Measurements from ENCODE around the gene PHLDB1. TPM values are rescaled to one million over a fixed set of nuclear protein-coding genes. Genes with fewer than 3 reads are reported as not detected.

Gene PHLDB1
- polyA plus RNA-seq, 2 donors: 12.9 to 25.7 TPM

- no peaks in the 10 kb centered on the region for H3K27me3 ChIP-seq (ENCODE audit: control insufficient read depth in 1 of 2, insufficient read depth in 2 of 2, low read length in 2 of 2)
- H3K4me3 ChIP-seq (ENCODE audit: low read depth in 1 of 2, low read length in 2 of 2): no peak overlapping the region
- WGBS, 2 donors: 92 to 94% methylated on average over 5 of the region's 5 CpGs
- no peaks in the 10 kb centered on the region for H3K9me3 ChIP-seq (ENCODE audit: control insufficient read depth in 2 of 2, insufficient read depth in 1 of 2, low read depth in 1 of 2, low read length in 1 of 2)
- no peaks in the 10 kb centered on the region for H3K36me3 ChIP-seq (ENCODE audit: control insufficient read depth in 2 of 2, insufficient read depth in 2 of 2, low read length in 1 of 2)
- H3K27ac ChIP-seq (ENCODE audit: low read depth in 2 of 2, low read length in 1 of 2): no peak overlapping the region
- no peaks in the 10 kb centered on the region for H3K4me1 ChIP-seq (ENCODE audit: control insufficient read depth in 2 of 2, insufficient read depth in 2 of 2, low read length in 1 of 2)
These were observed 96.2 kb downstream of the PHLDB1 start for GRCh38 chr11:118703563-118704106.

GRCh38 chr11:118705111-118705741, 97.8 kb downstream of the PHLDB1 start:
- Histone ChIP-seq H3K4me1 (ENCODE audit: control insufficient read depth in 2 of 2, insufficient read depth in 2 of 2, low read length in 1 of 2) (no peaks in the 10 kb centered on the region), H3K27me3 (ENCODE audit: control insufficient read depth in 1 of 2, insufficient read depth in 2 of 2, low read length in 2 of 2) (no peaks in the 10 kb centered on the region), H3K4me3 (ENCODE audit: low read depth in 1 of 2, low read length in 2 of 2) (no peak overlapping the region), H3K9me3 (ENCODE audit: control insufficient read depth in 2 of 2, insufficient read depth in 1 of 2, low read depth in 1 of 2, low read length in 1 of 2) (no peaks in the 10 kb centered on the region), H3K36me3 (ENCODE audit: control insufficient read depth in 2 of 2, insufficient read depth in 2 of 2, low read length in 1 of 2) (no peaks in the 10 kb centered on the region), H3K27ac (ENCODE audit: low read depth in 2 of 2, low read length in 1 of 2) (no peak overlapping the region)
- 62 to 66% methylated on average over 15 of the region's 15 CpGs for WGBS, 2 donors

- Histone ChIP-seq H3K4me1 (ENCODE audit: control insufficient read depth in 2 of 2, insufficient read depth in 2 of 2, low read length in 1 of 2) (no peaks in the 10 kb centered on the region), H3K9me3 (ENCODE audit: control insufficient read depth in 2 of 2, insufficient read depth in 1 of 2, low read depth in 1 of 2, low read length in 1 of 2) (no peaks in the 10 kb centered on the region), H3K4me3 (ENCODE audit: low read depth in 1 of 2, low read length in 2 of 2) (no peak overlapping the region), H3K36me3 (ENCODE audit: control insufficient read depth in 2 of 2, insufficient read depth in 2 of 2, low read length in 1 of 2) (no peaks in the 10 kb centered on the region), H3K27me3 (ENCODE audit: control insufficient read depth in 1 of 2, insufficient read depth in 2 of 2, low read length in 2 of 2) (no peaks in the 10 kb centered on the region), H3K27ac (ENCODE audit: low read depth in 2 of 2, low read length in 1 of 2) (no peak overlapping the region)
- 55 to 68% methylated on average over 12 of the region's 12 CpGs for WGBS, 2 donors
These were observed 98.6 kb downstream of the PHLDB1 start for GRCh38 chr11:118705791-118706545.

GRCh38 chr11:118706546-118706825, 99.1 kb downstream of the PHLDB1 start:
- no peaks in the 10 kb centered on the region for H3K36me3 ChIP-seq (ENCODE audit: control insufficient read depth in 2 of 2, insufficient read depth in 2 of 2, low read length in 1 of 2)
- WGBS, 2 donors: 79 to 95% methylated on average over 7 of the region's 7 CpGs

More at GRCh38 chr11:118706546-118706825, 99.1 kb downstream of the PHLDB1 start:
- Histone ChIP-seq H3K27me3 (ENCODE audit: control insufficient read depth in 1 of 2, insufficient read depth in 2 of 2, low read length in 2 of 2) (no peaks in the 10 kb centered on the region), H3K27ac (ENCODE audit: low read depth in 2 of 2, low read length in 1 of 2) (no peak overlapping the region), H3K9me3 (ENCODE audit: control insufficient read depth in 2 of 2, insufficient read depth in 1 of 2, low read depth in 1 of 2, low read length in 1 of 2) (no peaks in the 10 kb centered on the region), H3K4me1 (ENCODE audit: control insufficient read depth in 2 of 2, insufficient read depth in 2 of 2, low read length in 1 of 2) (no peaks in the 10 kb centered on the region), H3K4me3 (ENCODE audit: low read depth in 1 of 2, low read length in 2 of 2) (no peak overlapping the region)

Other genes starting within 250 kb of the PHLDB1 start
- gene UBE4A, start 248.0 kb upstream of the PHLDB1 start, polyA plus RNA-seq: 10 to 100 TPM in 1 of 2 donors, 1 to 10 TPM in 1; 9.5 to 12.0 TPM
- 100 to 1,000 TPM; 152 to 237 TPM for gene ATP5MG, start 206.0 kb upstream of the PHLDB1 start, polyA plus RNA-seq
- gene KMT2A, start 171.1 kb upstream of the PHLDB1 start, polyA plus RNA-seq: 1 to 10 TPM; 6.4 to 8.5 TPM
- gene TTC36, start 80.1 kb upstream of the PHLDB1 start, polyA plus RNA-seq: under 1 TPM; 0.14 to 0.18 TPM
- gene TMEM25, start 76.4 kb upstream of the PHLDB1 start, polyA plus RNA-seq: 1 to 10 TPM; 5.3 to 6.0 TPM
- 10 to 100 TPM in 1 of 2 donors, 1 to 10 TPM in 1; 8.6 to 10.9 TPM for gene IFT46, start 41.7 kb upstream of the PHLDB1 start, polyA plus RNA-seq
- gene ARCN1, start 35.2 kb upstream of the PHLDB1 start, polyA plus RNA-seq: 10 to 100 TPM; 44.7 to 58.0 TPM
- 1 to 10 TPM in 1 of 2 donors, under 1 TPM in 1; 0.54 to 5.8 TPM for gene TREH, start 72.0 kb downstream of the PHLDB1 start, polyA plus RNA-seq
- 10 to 100 TPM; 18.4 to 22.6 TPM for gene DDX6, start 183.5 kb downstream of the PHLDB1 start, polyA plus RNA-seq

All from esophagus (tissue), 2 donors.